Thoracic aorta (tissue), 2 donors: ENCODE measurements around the gene DMRTA1. TPM values are rescaled to one million over a fixed set of nuclear protein-coding genes. Genes with fewer than 3 reads are reported as not detected.

ENCODE experiments used
- ATAC-seq: fragments of 150-250 bp; one replicate; pipeline ENCODE4 v1.8.0; 2017; ENCODE audit warnings: low read depth; ENCODE audit not compliant: insufficient number of reproducible peaks, low FRiP score
- DNase-seq: peaks from one replicate; pipeline ENCODE4 v3.0.0-alpha.2; 2020; ENCODE audit warnings: low spot score
- H3K27ac ChIP-seq, 2 donors: fragments of 200-600 bp; sonication (generic); 1 replicate in 1 of 2; 2 replicates in 1 of 2; pipeline ENCODE4 v1.5.1; 2016; ENCODE audit warnings: mild to moderate bottlenecking in 2 of 2, moderate library complexity in 2 of 2
- H3K27me3 ChIP-seq: fragments of 200-600 bp; sonication (generic); replicated peaks from 2 replicates; pipeline ENCODE4 v1.6.0; 2016; ENCODE audit warnings: mild to moderate bottlenecking; ENCODE audit not compliant: insufficient read depth
- H3K36me3 ChIP-seq: fragments of 200-600 bp; sonication (generic); one replicate; pipeline ENCODE4 v1.5.1; 2016
- H3K4me1 ChIP-seq, 2 donors: fragments of 200-600 bp; sonication (generic); 1 replicate in 1 of 2; 2 replicates in 1 of 2; pipeline versions ENCODE4 v1.5.1 to v1.6.0; 2016; ENCODE audit warnings: low read depth in 2 of 2, mild to moderate bottlenecking in 1 of 2; ENCODE audit not compliant: control insufficient read depth in 1 of 2
- H3K4me3 ChIP-seq: fragments of 200-600 bp; sonication (generic); 2 replicates; pipeline ENCODE4 v1.5.1; 2016; ENCODE audit warnings: mild to moderate bottlenecking
- H3K9me3 ChIP-seq: fragments of 200-600 bp; sonication (generic); 2 replicates; pipeline ENCODE4 v1.5.1; 2016
- CTCF ChIP-seq: fragments of 200-600 bp; sonication (generic); IDR thresholded peaks from one replicate; pipeline ENCODE4 v1.5.1; 2019; ENCODE audit warnings: antibody characterized with exemption
- total RNA-seq, 2 donors: library from RNA; depleted of rRNA; stranded (reverse); fragments of >200 nt; gene quantifications; one replicate each; pipeline versions ENCODE4 v1.1.0 to v1.2.3, GENCODE V29; 2016

The DMRTA1 gene
- total RNA-seq, 2 donors from 2014 or later: 0.41 TPM; not detected in 1

- Histone ChIP-seq H3K4me1 (no peaks in the 10 kb centered on the region), H3K36me3 (no peaks in the 10 kb centered on the region), H3K4me3 (no peak overlapping the region), H3K27me3 (no peaks in the 10 kb centered on the region), H3K27ac (no peak overlapping the region), H3K9me3 (no peaks in the 10 kb centered on the region)
- DNase-seq: no peak
- no peak for ATAC-seq
- TF ChIP-seq CTCF: no peak
Observed at GRCh38 chr9:22416692-22417060, 29.9 kb upstream of the DMRTA1 start.

GRCh38 chr9:22423566-22423965 is 23.1 kb upstream of the DMRTA1 start:
- H3K4me1 ChIP-seq: no peaks in the 10 kb centered on the region
- H3K27me3 ChIP-seq: no peaks in the 10 kb centered on the region
- no peak for TF ChIP-seq CTCF
- no peaks in the 10 kb centered on the region for H3K9me3 ChIP-seq
- no peak overlapping the region for H3K27ac ChIP-seq
- H3K4me3 ChIP-seq: no peak overlapping the region
- ATAC-seq: no peak
- H3K36me3 ChIP-seq: no peaks in the 10 kb centered on the region
- DNase-seq: no peak

GRCh38 chr9:22424616-22425015 is 22.0 kb upstream of the DMRTA1 start:
- Histone ChIP-seq H3K36me3 (no peaks in the 10 kb centered on the region), H3K9me3 (no peaks in the 10 kb centered on the region), H3K27me3 (no peaks in the 10 kb centered on the region), H3K4me3 (no peak overlapping the region), H3K4me1 (no peaks in the 10 kb centered on the region), H3K27ac (no peak overlapping the region)
- TF ChIP-seq CTCF: no peak
- no peak for ATAC-seq
- no peak for DNase-seq

GRCh38 chr9:22425551-22425950 is 21.1 kb upstream of the DMRTA1 start:
- Histone ChIP-seq H3K4me1 (no peaks in the 10 kb centered on the region), H3K4me3 (no peak overlapping the region), H3K27ac (no peak overlapping the region), H3K9me3 (no peaks in the 10 kb centered on the region), H3K27me3 (no peaks in the 10 kb centered on the region), H3K36me3 (no peaks in the 10 kb centered on the region)
- DNase-seq (no peak), ATAC-seq (no peak)
- no peak for TF ChIP-seq CTCF

GRCh38 chr9:22427226-22427880 is 19.3 kb upstream of the DMRTA1 start:
- Histone ChIP-seq H3K27ac (no peak overlapping the region), H3K4me3 (no peak overlapping the region), H3K36me3 (no peaks in the 10 kb centered on the region), H3K27me3 (no peaks in the 10 kb centered on the region), H3K9me3 (no peaks in the 10 kb centered on the region), H3K4me1 (no peaks in the 10 kb centered on the region)
- ATAC-seq: no peak
- no peak for TF ChIP-seq CTCF
- DNase-seq: no peak
